ENCODE measurements around the gene PTPRM. TPM values are rescaled to one million over a fixed set of nuclear protein-coding genes. Genes with fewer than 3 reads are reported as not detected.

The PTPRM gene
- total and polyA plus RNA-seq, 2 experiments from 2014 or later: 30.9 to 62.8 TPM

GRCh38 chr18:7748251-7749007 lies 181.3 kb downstream of the PTPRM start:
- in situ Hi-C loops (cut with MboI): no loop called here
- Histone ChIP-seq H2AFZ (no peak overlapping the region), H3K27me3 (replicated peaks; ENCODE audit: insufficient read depth) (no peaks in the 10 kb centered on the region), H3K9me2 (ENCODE audit: insufficient read depth) (no peaks in the 10 kb centered on the region), H3K9me3 (ENCODE audit: low read depth) (no peaks in the 10 kb centered on the region), H3F3A (ENCODE audit: insufficient read depth) (no peaks in the 10 kb centered on the region), H3K36me3 (ENCODE audit: low read depth) (no peaks in the 10 kb centered on the region), H3K4me2 (ENCODE audit: unreplicated experiment) (no peak overlapping the region), H3K4me3 (no peak overlapping the region), H3K79me2 (ENCODE audit: insufficient read depth) (no peaks in the 10 kb centered on the region; the same call in 1 of the 2 replicates), H3K4me1 (ENCODE audit: insufficient read depth) (no peaks in the 10 kb centered on the region), H3K27ac (no peak overlapping the region), H3K9ac (no peak overlapping the region), H4K20me1 (ENCODE audit: insufficient read depth) (no peaks in the 10 kb centered on the region)
- TF ChIP-seq EZH2phosphoT487 (IDR thresholded peaks at IDR 0.05; ENCODE audit: insufficient read depth, low read depth) (no peak), EZH2 (IDR thresholded peaks at IDR 0.05; ENCODE audit: insufficient read depth, poor library complexity, severe bottlenecking) (no peak)
- WGBS, 2 experiments (ENCODE audit: low coverage in 1 of 2, low lambda C conversion rate in 2 of 2, missing lambda C conversion rate in 2 of 2): 76 to 77% methylated on average over 4 of the region's 4 CpGs
- no peak for DNase-seq

GRCh38 chr18:7749008-7749405 lies 181.9 kb downstream of the PTPRM start:
- H3K4me2 ChIP-seq (ENCODE audit: unreplicated experiment): no peak overlapping the region
- H3K36me3 ChIP-seq (ENCODE audit: low read depth): no peaks in the 10 kb centered on the region
- no peak overlapping the region for H2AFZ ChIP-seq
- no peak overlapping the region for H3K27ac ChIP-seq
- no peaks in the 10 kb centered on the region; the same call in 1 of the 2 replicates for H3K79me2 ChIP-seq (ENCODE audit: insufficient read depth)
- H3K9ac ChIP-seq: no peak overlapping the region
- H3K4me3 ChIP-seq: no peak overlapping the region
- H4K20me1 ChIP-seq (ENCODE audit: insufficient read depth): no peaks in the 10 kb centered on the region
- H3K27me3 ChIP-seq (replicated peaks; ENCODE audit: insufficient read depth): no peaks in the 10 kb centered on the region
- no peaks in the 10 kb centered on the region for H3K9me3 ChIP-seq (ENCODE audit: low read depth)
- 97 to 100% methylated on average over 2 of the region's 2 CpGs for WGBS, 2 experiments (ENCODE audit: low coverage in 1 of 2, low lambda C conversion rate in 2 of 2, missing lambda C conversion rate in 2 of 2)
- H3K9me2 ChIP-seq (ENCODE audit: insufficient read depth): no peaks in the 10 kb centered on the region
- in situ Hi-C loops (cut with MboI): no loop called here
- TF ChIP-seq EZH2 (IDR thresholded peaks at IDR 0.05; ENCODE audit: insufficient read depth, poor library complexity, severe bottlenecking) (no peak), EZH2phosphoT487 (IDR thresholded peaks at IDR 0.05; ENCODE audit: insufficient read depth, low read depth) (no peak)
- no peak for DNase-seq
- no peaks in the 10 kb centered on the region for H3F3A ChIP-seq (ENCODE audit: insufficient read depth)
- H3K4me1 ChIP-seq (ENCODE audit: insufficient read depth): no peaks in the 10 kb centered on the region

GRCh38 chr18:7749510-7749981 lies 182.4 kb downstream of the PTPRM start:
- DNase-seq: no peak

GRCh38 chr18:7750095-7750663 lies 183.1 kb downstream of the PTPRM start:
- Histone ChIP-seq H2AFZ (no peak overlapping the region), H4K20me1 (ENCODE audit: insufficient read depth) (no peaks in the 10 kb centered on the region), H3K36me3 (ENCODE audit: low read depth) (no peaks in the 10 kb centered on the region), H3K4me1 (ENCODE audit: insufficient read depth) (no peaks in the 10 kb centered on the region), H3K4me3 (no peak overlapping the region), H3K27ac (no peak overlapping the region), H3K9ac (no peak overlapping the region), H3K4me2 (ENCODE audit: unreplicated experiment) (no peak overlapping the region), H3K79me2 (ENCODE audit: insufficient read depth) (no peaks in the 10 kb centered on the region; the same call in 1 of the 2 replicates), H3K27me3 (replicated peaks; ENCODE audit: insufficient read depth) (no peaks in the 10 kb centered on the region), H3K9me2 (ENCODE audit: insufficient read depth) (no peaks in the 10 kb centered on the region), H3F3A (ENCODE audit: insufficient read depth) (no peaks in the 10 kb centered on the region), H3K9me3 (ENCODE audit: low read depth) (no peaks in the 10 kb centered on the region)
- TF ChIP-seq EZH2phosphoT487 (IDR thresholded peaks at IDR 0.05; ENCODE audit: insufficient read depth, low read depth) (no peak), EZH2 (IDR thresholded peaks at IDR 0.05; ENCODE audit: insufficient read depth, poor library complexity, severe bottlenecking) (no peak)
- WGBS, 2 experiments (ENCODE audit: low coverage in 1 of 2, low lambda C conversion rate in 2 of 2, missing lambda C conversion rate in 2 of 2): 71 to 79% methylated on average over 6 of the region's 6 CpGs
- no peak for DNase-seq
- in situ Hi-C loops (cut with MboI): no loop called here

More at GRCh38 chr18:7749510-7749981, 182.4 kb downstream of the PTPRM start:
- no peak overlapping the region for H3K9ac ChIP-seq
- H3K4me1 ChIP-seq (ENCODE audit: insufficient read depth): no peaks in the 10 kb centered on the region
- no peaks in the 10 kb centered on the region for H3K27me3 ChIP-seq (replicated peaks; ENCODE audit: insufficient read depth)
- no peak overlapping the region for H3K27ac ChIP-seq
- H3K9me2 ChIP-seq (ENCODE audit: insufficient read depth): no peaks in the 10 kb centered on the region
- H3K36me3 ChIP-seq (ENCODE audit: low read depth): no peaks in the 10 kb centered on the region
- no peak overlapping the region for H3K4me2 ChIP-seq (ENCODE audit: unreplicated experiment)
- in situ Hi-C loops (cut with MboI): no loop called here
- no peaks in the 10 kb centered on the region; the same call in 1 of the 2 replicates for H3K79me2 ChIP-seq (ENCODE audit: insufficient read depth)
- no peaks in the 10 kb centered on the region for H3K9me3 ChIP-seq (ENCODE audit: low read depth)
- TF ChIP-seq EZH2 (IDR thresholded peaks at IDR 0.05; ENCODE audit: insufficient read depth, poor library complexity, severe bottlenecking): no peak
- no peak for TF ChIP-seq EZH2phosphoT487 (IDR thresholded peaks at IDR 0.05; ENCODE audit: insufficient read depth, low read depth)
- H4K20me1 ChIP-seq (ENCODE audit: insufficient read depth): no peaks in the 10 kb centered on the region
- no peaks in the 10 kb centered on the region for H3F3A ChIP-seq (ENCODE audit: insufficient read depth)
- H2AFZ ChIP-seq: no peak overlapping the region
- no peak overlapping the region for H3K4me3 ChIP-seq
- 95 to 97% methylated on average over 2 of the region's 2 CpGs for WGBS, 2 experiments (ENCODE audit: low coverage in 1 of 2, low lambda C conversion rate in 2 of 2, missing lambda C conversion rate in 2 of 2)
